Prostate gland (tissue), 2 donors: ENCODE data around the gene DPAGT1. TPM values are rescaled to one million over a fixed set of nuclear protein-coding genes. Genes with fewer than 3 reads are reported as not detected.

ENCODE experiments used
- DNase-seq: peaks from one replicate; pipeline ENCODE4 v3.0.0-alpha.2; 2019; ENCODE audit warnings: low spot score
- H3K27ac ChIP-seq, 2 donors: fragments of 200-600 bp; sonication (generic); 2 replicates each; pipeline ENCODE4 v1.5.1; 2017 to 2019
- H3K27me3 ChIP-seq: fragments of 200-600 bp; sonication (generic); replicated peaks from 2 replicates; pipeline ENCODE4 v1.5.1; 2019; ENCODE audit not compliant: insufficient read depth
- H3K36me3 ChIP-seq, 2 donors: fragments of 200-600 bp; sonication (generic); 1 replicate in 1 of 2; 2 replicates in 1 of 2; pipeline versions ENCODE4 v1.5.1 to v1.8.1; 2017 to 2019
- H3K4me1 ChIP-seq: fragments of 200-600 bp; sonication (generic); replicated peaks from 2 replicates; pipeline ENCODE4 v1.5.1; 2019
- H3K4me3 ChIP-seq, 2 donors: fragments of 200-600 bp; sonication (generic); 2 replicates each; pipeline ENCODE4 v1.5.1; 2017 to 2019
- H3K9me3 ChIP-seq: fragments of 200-600 bp; sonication (generic); 2 replicates; pipeline ENCODE4 v1.5.1; 2017
- CTCF ChIP-seq, 4 experiments: fragments of 200-600 bp in 2 of 4; fragments of 450-650 bp in 2 of 4; sonication (generic) in 2 of 4; IDR thresholded peaks; 1 replicate in 3 of 4; 2 replicates in 1 of 4; pipeline ENCODE4 v1.5.1; 2016 to 2019; ENCODE audit warnings: antibody characterized with exemption in 4 of 4, mild to moderate bottlenecking in 2 of 4, moderate library complexity in 2 of 4
- POLR2A ChIP-seq: fragments of 450-650 bp; IDR thresholded peaks from one replicate; pipeline ENCODE4 v1.6.1; 2016; ENCODE audit warnings: antibody characterized with exemption, mild to moderate bottlenecking
- POLR2AphosphoS5 ChIP-seq: sonication (generic); formaldehyde crosslinking; IDR thresholded peaks from one replicate; pipeline ENCODE4 v1.6.1; 2017; ENCODE audit warnings: antibody characterized with exemption
- WGBS: methylation state at CpG from one replicate; pipeline ENCODE4 v1.1.5; 2018; 5-methylcytosine and 5-hydroxymethylcytosine counted together
- intact Hi-C: fragments of 100-400 bp; cut with DNase I; formaldehyde crosslinking; loops from one replicate; pipeline ENCODE4 v1.14.2; 2022
- total RNA-seq, 2 donors: library from RNA; depleted of rRNA; stranded (reverse); fragments of >200 nt; gene quantifications; one replicate each; pipeline ENCODE4 v1.1.0, GENCODE V29; 2016

DPAGT1 gene
- total RNA-seq, 2 donors from 2014 or later: 39.6 to 49.6 TPM

GRCh38 chr11:119078675-119079420 lies 22.8 kb downstream of the DPAGT1 start:
- Histone ChIP-seq H3K36me3 (peaks cover 18 to 28% of the 10 kb centered on the region in 2 donors), H3K4me3 (no peak overlapping the region), H3K27me3 (no peaks in the 10 kb centered on the region), H3K4me1 (no peaks in the 10 kb centered on the region), H3K9me3 (no peaks in the 10 kb centered on the region), H3K27ac (no peak overlapping the region)
- TF ChIP-seq CTCF (IDR thresholded peaks at IDR 0.05) (no peak), POLR2A (no peak), POLR2AphosphoS5 (no peak)
- WGBS: 94% methylated on average over 19 of the region's 19 CpGs
- intact Hi-C loops: no loop called here
- no peak for DNase-seq

GRCh38 chr11:119077839-119078238 lies 23.8 kb downstream of the DPAGT1 start:
- H3K9me3 ChIP-seq: no peaks in the 10 kb centered on the region
- H3K4me3 ChIP-seq: no peak overlapping the region
- intact Hi-C loops: no loop called here
- no peaks in the 10 kb centered on the region for H3K27me3 ChIP-seq
- no peak overlapping the region for H3K27ac ChIP-seq
- no peak for DNase-seq
- no peak for TF ChIP-seq POLR2AphosphoS5
- TF ChIP-seq POLR2A: no peak
- no peak for TF ChIP-seq CTCF (IDR thresholded peaks at IDR 0.05)
- H3K36me3 ChIP-seq: peaks cover 22 to 35% of the 10 kb centered on the region in 2 donors
- 90% methylated on average over 11 of the region's 11 CpGs for WGBS
- no peaks in the 10 kb centered on the region for H3K4me1 ChIP-seq

GRCh38 chr11:119067371-119068222 lies 34.1 kb downstream of the DPAGT1 start, which contains the start of gene VPS11:
TSS of gene VPS11 (plus strand) at chr11:119067818. CDS start at chr11:119067824, 6 bp downstream.
- peak; percentile 98 for DNase-seq
- intact Hi-C loops: no loop called here
- Histone ChIP-seq H3K4me3 (peak within 1 kb of the TSS; percentile 54 to 90), H3K4me1 (peaks cover 9% of the 10 kb centered on the region), H3K27ac (peak within 1 kb of the TSS; percentile 74 to 86), H3K9me3 (no peaks in the 10 kb centered on the region), H3K36me3 (peaks cover 0 to 3% of the 10 kb centered on the region in 2 donors), H3K27me3 (no peaks in the 10 kb centered on the region)
- TF ChIP-seq CTCF (IDR thresholded peaks at IDR 0.05) (peak in 1 of 4 experiments; percentile 20), POLR2A (peak; percentile 65), POLR2AphosphoS5 (peak; percentile 97)
- under 1% methylated on average over 49 of the region's 49 CpGs for WGBS

GRCh38 chr11:119065369-119065768 lies 36.3 kb downstream of the DPAGT1 start:
- Histone ChIP-seq H3K4me1 (peaks cover 9% of the 10 kb centered on the region), H3K27ac (no peak overlapping the region), H3K27me3 (no peaks in the 10 kb centered on the region), H3K9me3 (no peaks in the 10 kb centered on the region), H3K36me3 (no peaks in the 10 kb centered on the region), H3K4me3 (no peak overlapping the region)
- intact Hi-C loops: no loop called here
- TF ChIP-seq POLR2A (no peak), CTCF (IDR thresholded peaks at IDR 0.05) (peak in 1 of 4 experiments; percentile 22)
- DNase-seq: no peak
- WGBS: 56% methylated on average over 4 of the region's 4 CpGs
